IPS DF 6.9 (cell line): ENCODE results near the gene CASQ2.
"Not testable (repeated sequence)": the region's sequence is repeated elsewhere in the genome, so short reads cannot be mapped to it uniquely, and the experiment has no call there.

Source experiments
- DNase-seq: peaks from one replicate; pipeline ENCODE4 v3.0.0-alpha.2; 2013; ENCODE audit warnings: low read depth, low spot score
- H3K27ac ChIP-seq: one replicate; pipeline ENCODE4 v1.5.1; 2013; ENCODE audit warnings: low read length, control low read depth
- H3K27me3 ChIP-seq: 2 replicates; pipeline ENCODE4 v1.6.1; 2013; ENCODE audit warnings: mild to moderate bottlenecking, low read length; ENCODE audit not compliant: control insufficient read depth, insufficient read depth
- H3K36me3 ChIP-seq: 2 replicates; pipeline ENCODE4 v1.6.1; 2013; ENCODE audit warnings: low read length; ENCODE audit not compliant: control insufficient read depth, insufficient read depth
- H3K4me1 ChIP-seq: 2 replicates; pipeline ENCODE4 v1.6.1; 2013; ENCODE audit warnings: low read length; ENCODE audit not compliant: control insufficient read depth, insufficient read depth
- H3K4me3 ChIP-seq: 2 replicates; pipeline ENCODE4 v1.5.1; 2013; ENCODE audit warnings: mild to moderate bottlenecking, low read length
- H3K9me3 ChIP-seq: 2 replicates; pipeline ENCODE4 v1.6.1; 2013; ENCODE audit warnings: low read length, inconsistent platforms; ENCODE audit not compliant: control insufficient read depth, insufficient read depth
- WGBS: extraction: QIAGEN DNeasy Blood & Tissue Kit; methylation state at CpG from one replicate; pipeline ENCODE4 v1.1.7; 2013; ENCODE audit warnings: mixed read lengths, missing lambda C conversion rate; ENCODE audit not compliant: insufficient read length, insufficient coverage; 5-methylcytosine and 5-hydroxymethylcytosine counted together

Gene CASQ2

GRCh38 chr1:115781343-115781742 lies 12.8 kb upstream of the CASQ2 start:
- H3K4me3 ChIP-seq, result no peak overlapping the region
- no peaks in the 10 kb centered on the region for H3K27me3 ChIP-seq
- WGBS, result no CpG with 5 or more reads among the region's 1 CpG
- H3K36me3 ChIP-seq, result no peaks in the 10 kb centered on the region
- H3K27ac ChIP-seq, result no peak overlapping the region
- no peak for DNase-seq
- no peaks in the 10 kb centered on the region for H3K9me3 ChIP-seq
- no peaks in the 10 kb centered on the region for H3K4me1 ChIP-seq

- WGBS, result no CpG with 5 or more reads among the region's 2 CpGs
- H3K27ac ChIP-seq, result not testable (repeated sequence)
Measured at GRCh38 chr1:115780655-115781054, 12.1 kb upstream of the CASQ2 start.

GRCh38 chr1:115779075-115779474 lies 10.6 kb upstream of the CASQ2 start:
- WGBS, result no CpG with 5 or more reads among the region's 1 CpG
- H3K27ac ChIP-seq, H3K36me3 ChIP-seq, H3K27me3 ChIP-seq, H3K4me3 ChIP-seq, H3K9me3 ChIP-seq, DNase-seq, H3K4me1 ChIP-seq: not testable (repeated sequence)

More at GRCh38 chr1:115780655-115781054, 12.1 kb upstream of the CASQ2 start:
- DNase-seq, H3K4me3 ChIP-seq, H3K4me1 ChIP-seq, H3K27me3 ChIP-seq, H3K36me3 ChIP-seq, H3K9me3 ChIP-seq: not testable (repeated sequence)

GRCh38 chr1:115771847-115772457 lies 3.4 kb upstream of the CASQ2 start:
- no peaks in the 10 kb centered on the region for H3K36me3 ChIP-seq
- no peaks in the 10 kb centered on the region for H3K27me3 ChIP-seq
- no CpG with 5 or more reads among the region's 10 CpGs for WGBS
- no peak overlapping the region for H3K27ac ChIP-seq
- H3K9me3 ChIP-seq, result no peaks in the 10 kb centered on the region
- H3K4me1 ChIP-seq, result no peaks in the 10 kb centered on the region
- DNase-seq, result peak; percentile 80
- no peak overlapping the region for H3K4me3 ChIP-seq

- no peak overlapping the region for H3K4me3 ChIP-seq
- no peak overlapping the region for H3K27ac ChIP-seq
Measured at GRCh38 chr1:115771094-115771846, 2.8 kb upstream of the CASQ2 start.

GRCh38 chr1:115767403-115767802 lies 1.1 kb downstream of the CASQ2 start:
- Histone ChIP-seq H3K27me3 (no peaks in the 10 kb centered on the region), H3K36me3 (no peaks in the 10 kb centered on the region), H3K9me3 (no peaks in the 10 kb centered on the region), H3K27ac (no peak overlapping the region), H3K4me3 (no peak overlapping the region), H3K4me1 (no peaks in the 10 kb centered on the region)
- WGBS, result no CpG with 5 or more reads among the region's 4 CpGs
- no peak for DNase-seq

More at GRCh38 chr1:115771094-115771846, 2.8 kb upstream of the CASQ2 start:
- Histone ChIP-seq H3K4me1 (no peaks in the 10 kb centered on the region), H3K36me3 (no peaks in the 10 kb centered on the region), H3K9me3 (no peaks in the 10 kb centered on the region), H3K27me3 (no peaks in the 10 kb centered on the region)
- no peak for DNase-seq
- no CpG with 5 or more reads among the region's 14 CpGs for WGBS

- Histone ChIP-seq H3K4me1 (no peaks in the 10 kb centered on the region), H3K36me3 (no peaks in the 10 kb centered on the region), H3K27me3 (no peaks in the 10 kb centered on the region), H3K27ac (no peak overlapping the region), H3K9me3 (no peaks in the 10 kb centered on the region), H3K4me3 (no peak overlapping the region)
- no peak for DNase-seq
- no CpG with 5 or more reads among the region's 1 CpG for WGBS
Measured at GRCh38 chr1:115765091-115765490, 3.4 kb downstream of the CASQ2 start.

GRCh38 chr1:115764541-115764940 lies 4.0 kb downstream of the CASQ2 start:
- Histone ChIP-seq H3K27ac (no peak overlapping the region), H3K9me3 (no peaks in the 10 kb centered on the region), H3K4me3 (no peak overlapping the region), H3K27me3 (no peaks in the 10 kb centered on the region), H3K36me3 (no peaks in the 10 kb centered on the region), H3K4me1 (no peaks in the 10 kb centered on the region)
- no peak for DNase-seq
- WGBS, result no CpG with 5 or more reads among the region's 1 CpG

- Histone ChIP-seq H3K9me3 (no peaks in the 10 kb centered on the region), H3K4me1 (no peaks in the 10 kb centered on the region), H3K4me3 (no peak overlapping the region), H3K27me3 (no peaks in the 10 kb centered on the region), H3K27ac (no peak overlapping the region), H3K36me3 (no peaks in the 10 kb centered on the region)
- no CpG with 5 or more reads among the region's 3 CpGs for WGBS
- DNase-seq, result no peak
Measured at GRCh38 chr1:115762779-115763178, 5.7 kb downstream of the CASQ2 start.

GRCh38 chr1:115761601-115762302 lies 6.8 kb downstream of the CASQ2 start:
- DNase-seq, result no peak
- no peaks in the 10 kb centered on the region for H3K4me1 ChIP-seq
- WGBS, result no CpG with 5 or more reads among the region's 7 CpGs
- no peaks in the 10 kb centered on the region for H3K27me3 ChIP-seq
- H3K4me3 ChIP-seq, result no peak overlapping the region
- no peaks in the 10 kb centered on the region for H3K36me3 ChIP-seq
- H3K27ac ChIP-seq, result no peak overlapping the region
- H3K9me3 ChIP-seq, result no peaks in the 10 kb centered on the region
